Nephron progenitor cell (in vitro differentiated cells): ENCODE data around the gene SNX1.

Experiments used
- DNase-seq: peaks from one replicate; pipeline ENCODE4 v3.0.0; 2021
- H3K27ac Mint-ChIP-seq: 2 replicates; pipeline ENCODE4 v1.8.0; 2021; ENCODE audit warnings: mild to moderate bottlenecking, moderate library complexity, mixed read lengths
- H3K27me3 Mint-ChIP-seq: 2 replicates; pipeline ENCODE4 v1.8.0; 2021; ENCODE audit warnings: mild to moderate bottlenecking, low read depth, mixed read lengths; ENCODE audit not compliant: poor library complexity
- H3K36me3 Mint-ChIP-seq: 2 replicates; pipeline ENCODE4 v1.8.0; 2021; ENCODE audit warnings: low read depth, mixed read lengths
- H3K4me1 Mint-ChIP-seq: 2 replicates; pipeline ENCODE4 v1.8.0; 2021; ENCODE audit warnings: mixed read lengths
- H3K4me3 Mint-ChIP-seq: 2 replicates; pipeline ENCODE4 v1.8.0; 2021; ENCODE audit warnings: mild to moderate bottlenecking, moderate library complexity, mixed read lengths
- H3K9me3 Mint-ChIP-seq: 2 replicates; pipeline ENCODE4 v1.8.0; 2021; ENCODE audit warnings: mild to moderate bottlenecking, moderate library complexity, mixed read lengths
- CTCF ChIP-seq: fragments of 200-600 bp; sonication (generic); IDR thresholded peaks from 2 replicates; pipeline ENCODE4 v1.5.0; 2021; ENCODE audit warnings: antibody characterized with exemption

Gene SNX1

GRCh38 chr15:64161688-64162477 is 66.1 kb downstream of the SNX1 start:
- H3K4me3 Mint-ChIP-seq = peak overlapping the region; percentile 90
- H3K9me3 Mint-ChIP-seq = no peaks in the 10 kb centered on the region
- H3K27me3 Mint-ChIP-seq = no peaks in the 10 kb centered on the region
- no peak for TF ChIP-seq CTCF
- peak overlapping the region; percentile 64 for H3K27ac Mint-ChIP-seq
- H3K36me3 Mint-ChIP-seq = peaks cover 31% of the 10 kb centered on the region
- DNase-seq = no peak
- peaks cover 34% of the 10 kb centered on the region for H3K4me1 Mint-ChIP-seq

GRCh38 chr15:64162478-64162868 is 66.7 kb downstream of the SNX1 start:
- no peak for TF ChIP-seq CTCF
- DNase-seq = no peak
- Mint-ChIP-seq H3K9me3 (no peaks in the 10 kb centered on the region), H3K36me3 (peaks cover 25% of the 10 kb centered on the region), H3K27me3 (no peaks in the 10 kb centered on the region), H3K4me3 (peak overlapping the region; percentile 90), H3K27ac (peak overlapping the region; percentile 64), H3K4me1 (peaks cover 34% of the 10 kb centered on the region)

GRCh38 chr15:64162869-64163658 is 67.3 kb downstream of the SNX1 start, which contains the start of gene PPIB:
Gene PPIB (minus strand): TSS chr15:64163022. CDS start chr15:64162986, 36 bp downstream.
- Mint-ChIP-seq H3K4me1 (peaks cover 34% of the 10 kb centered on the region), H3K27ac (peak within 1 kb of the TSS; percentile 87), H3K36me3 (peaks cover 19% of the 10 kb centered on the region), H3K4me3 (peak within 1 kb of the TSS; percentile 90), H3K9me3 (no peaks in the 10 kb centered on the region), H3K27me3 (no peaks in the 10 kb centered on the region)
- peak; percentile 93 for DNase-seq
- TF ChIP-seq CTCF = peak; percentile 41

GRCh38 chr15:64163659-64164362 is 68.0 kb downstream of the SNX1 start:
- DNase-seq = no peak
- Mint-ChIP-seq H3K27ac (peak overlapping the region; percentile 87), H3K4me1 (peaks cover 34% of the 10 kb centered on the region), H3K27me3 (no peaks in the 10 kb centered on the region), H3K9me3 (no peaks in the 10 kb centered on the region), H3K4me3 (peak overlapping the region; percentile 83), H3K36me3 (peaks cover 11% of the 10 kb centered on the region)
- no peak for TF ChIP-seq CTCF

GRCh38 chr15:64164436-64164835 is 68.7 kb downstream of the SNX1 start:
- peaks cover 8% of the 10 kb centered on the region for H3K36me3 Mint-ChIP-seq
- no peak overlapping the region for H3K27ac Mint-ChIP-seq

More at GRCh38 chr15:64164436-64164835, 68.7 kb downstream of the SNX1 start:
- H3K27me3 Mint-ChIP-seq = no peaks in the 10 kb centered on the region
- H3K9me3 Mint-ChIP-seq = no peaks in the 10 kb centered on the region
- DNase-seq = no peak
- TF ChIP-seq CTCF = no peak
- peak overlapping the region; percentile 59 for H3K4me3 Mint-ChIP-seq
- peaks cover 34% of the 10 kb centered on the region for H3K4me1 Mint-ChIP-seq
